ENCODE data around the gene TMEM238L. TPM values are rescaled to one million over a fixed set of nuclear protein-coding genes. Genes with fewer than 3 reads are reported as not detected.

TMEM238L gene
- total and polyA plus RNA-seq, 2 of the 4 experiments (the other 2 are of a cell fraction), result not detected

DNA sequence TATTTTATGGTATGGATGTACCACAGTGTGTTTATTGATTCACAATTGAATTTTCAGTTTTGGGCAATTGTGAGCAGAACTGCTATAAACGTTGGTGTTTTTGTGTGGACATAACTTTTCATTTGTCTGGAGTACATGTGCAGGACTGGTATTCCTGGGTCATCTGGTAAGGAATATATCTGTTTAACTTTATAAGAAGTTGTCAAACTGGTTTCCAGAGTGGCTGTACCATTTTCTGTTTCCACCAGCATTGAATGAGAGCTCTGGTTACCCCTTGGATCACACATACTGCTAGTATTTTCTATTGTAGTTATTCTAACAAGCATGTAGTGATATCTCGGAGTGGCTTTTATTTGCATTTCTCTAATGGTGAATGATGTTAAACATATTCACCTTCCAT, 24.3 kb downstream of the TMEM238L start:
- Histone ChIP-seq H2AK9ac (replicated peaks; ENCODE audit: low read depth, low read length, poor library complexity) (no peak overlapping the region), H2BK5ac (ENCODE audit: low read depth, low read length, poor library complexity, severe bottlenecking) (no peak overlapping the region), H3K4me3 (ENCODE audit: insufficient read depth, low read depth, low read length) (no peak overlapping the region), H2BK120ac (ENCODE audit: low read depth, low read length) (no peak overlapping the region), H2BK15ac (ENCODE audit: low read depth, low read length) (no peak overlapping the region), H3K23ac (ENCODE audit: low read depth, low read length) (no peak overlapping the region), H4K20me1 (ENCODE audit: insufficient read depth, low read length) (no peaks in the 10 kb centered on the region), H3K9me1 (ENCODE audit: insufficient read depth, low read length) (no peaks in the 10 kb centered on the region), H4K91ac (ENCODE audit: insufficient read depth, low read depth, low read length) (no peak overlapping the region), H3K56ac (ENCODE audit: extremely low read depth, insufficient read depth, low read length) (no peak overlapping the region), H3K4me2 (ENCODE audit: low read depth, low read length) (no peak overlapping the region), H3K4ac (ENCODE audit: low read depth, low read length) (no peak overlapping the region), H2BK20ac (ENCODE audit: low read depth, low read length) (no peak overlapping the region), H3K18ac (ENCODE audit: low read depth, low read length) (no peak overlapping the region), H3K27me3 (ENCODE audit: control insufficient read depth, insufficient read depth, low read length) (no peaks in the 10 kb centered on the region), H3K27ac (ENCODE audit: insufficient read depth, low read length) (no peak overlapping the region), H4K5ac (ENCODE audit: low read depth, low read length) (no peak overlapping the region), H3K79me1 (ENCODE audit: low read depth in 1 of 2, low read length in 2 of 2) (no peaks in the 10 kb centered on the region), H2AK5ac (ENCODE audit: low read depth, low read length) (no peak overlapping the region), H2AFZ (replicated peaks; ENCODE audit: low read length, poor library complexity) (no peak overlapping the region), H3K14ac (replicated peaks; ENCODE audit: low read depth, low read length) (no peak overlapping the region), H3K9me3 (ENCODE audit: control insufficient read depth, insufficient read depth, low read length) (no peaks in the 10 kb centered on the region), H4K8ac (ENCODE audit: low read depth in 2 of 2, low read length in 2 of 2) (no peak overlapping the region), H3K36me3 (ENCODE audit: control insufficient read depth, insufficient read depth, low read length) (no peaks in the 10 kb centered on the region), H3K9ac (ENCODE audit: low read depth, low read length) (no peak overlapping the region), H3K4me1 (ENCODE audit: control insufficient read depth, insufficient read depth, low read length) (no peaks in the 10 kb centered on the region)
- CTCF ChIA-PET, result no interaction called here
- no peak for DNase-seq
- dilution Hi-C loops (cut with HindIII; ENCODE audit: low sequenced_read_pairs, unreplicated experiment), result no loop called here
- no peak for TF ChIP-seq RCOR1 (IDR thresholded peaks at IDR 0.05; ENCODE audit: insufficient replicate concordance, low read length)
- in situ Hi-C loops (cut with MboI; ENCODE audit: low sequenced_read_pairs), result no loop called here
- intact Hi-C loops (cut with micrococcal nuclease), result no loop called here
- POLR2A ChIA-PET (ENCODE audit: unreplicated experiment), result no interaction called here
- WGBS, 2 experiments (ENCODE audit: extremely low coverage in 2 of 2, insufficient read length in 1 of 2), result no CpG with 5 or more reads among the region's 2 CpGs
- no peak for ATAC-seq (ENCODE audit: low read depth)
- BruUV-seq (replicated peaks), result no TSS peak

Measured in IMR-90 (cell line).